GF-D8 (cell line): ENCODE results near the gene PTPRD.

Source experiments
- DNase-seq: peaks from one replicate; lab custom pipeline; 2025; lab: John Stamatoyannopoulos, UW

Gene PTPRD

GRCh38 chr9:8643896-8644295 lies 1968.9 kb downstream of the PTPRD start:
- DNase-seq: no peak

GRCh38 chr9:8643464-8643863 lies 1969.3 kb downstream of the PTPRD start:
- no peak for DNase-seq

- no peak for DNase-seq
Measured at GRCh38 chr9:8640761-8641160, 1972.0 kb downstream of the PTPRD start.

- DNase-seq: no peak
Measured at GRCh38 chr9:8637626-8638025, 1975.2 kb downstream of the PTPRD start.

GRCh38 chr9:8633784-8634183 lies 1979.0 kb downstream of the PTPRD start:
- DNase-seq: no peak

- DNase-seq: no peak
Measured at GRCh38 chr9:8632493-8632892, 1980.3 kb downstream of the PTPRD start.

- DNase-seq: no peak
Measured at GRCh38 chr9:8628791-8629190, 1984.0 kb downstream of the PTPRD start.

GRCh38 chr9:8627976-8628679 lies 1984.7 kb downstream of the PTPRD start:
- no peak for DNase-seq

GRCh38 chr9:8622871-8623270 lies 1989.9 kb downstream of the PTPRD start:
- DNase-seq: no peak

- no peak for DNase-seq
Measured at GRCh38 chr9:8622222-8622802, 1990.5 kb downstream of the PTPRD start.

- no peak for DNase-seq
Measured at GRCh38 chr9:8621416-8621815, 1991.4 kb downstream of the PTPRD start.

GRCh38 chr9:8616414-8616813 lies 1996.4 kb downstream of the PTPRD start:
- no peak for DNase-seq

GRCh38 chr9:8614926-8615440 lies 1997.8 kb downstream of the PTPRD start:
- no peak for DNase-seq

GRCh38 chr9:8613346-8613825 lies 1999.4 kb downstream of the PTPRD start:
- no peak for DNase-seq

- DNase-seq: no peak
Measured at GRCh38 chr9:8611153-8611552, 2001.6 kb downstream of the PTPRD start.

GRCh38 chr9:8610256-8610655 lies 2002.5 kb downstream of the PTPRD start:
- no peak for DNase-seq

GRCh38 chr9:8605096-8605495 lies 2007.7 kb downstream of the PTPRD start:
- no peak for DNase-seq

- DNase-seq: no peak
Measured at GRCh38 chr9:8604201-8604600, 2008.6 kb downstream of the PTPRD start.

GRCh38 chr9:8600914-8601680 lies 2011.7 kb downstream of the PTPRD start:
- no peak for DNase-seq

- no peak for DNase-seq
Measured at GRCh38 chr9:8599937-8600336, 2012.9 kb downstream of the PTPRD start.

GRCh38 chr9:8589476-8589875 lies 2023.3 kb downstream of the PTPRD start:
- DNase-seq: no peak

GRCh38 chr9:8585036-8585435 lies 2027.8 kb downstream of the PTPRD start:
- no peak for DNase-seq

- no peak for DNase-seq
Measured at GRCh38 chr9:8579661-8580060, 2033.1 kb downstream of the PTPRD start.
